Activated effector memory CD4-positive, alpha-beta T cell treated with Interleukin-2 at 50 U/mL for 16 hours (primary cell): ENCODE results near the gene SPRN.
"Not testable (repeated sequence)": the region's sequence is repeated elsewhere in the genome, so short reads cannot be mapped to it uniquely, and the experiment has no call there.

Experiments used
- DNase-seq: peaks from one replicate; pipeline ENCODE4 v3.0.0-alpha.2; 2020

SPRN gene

DNA sequence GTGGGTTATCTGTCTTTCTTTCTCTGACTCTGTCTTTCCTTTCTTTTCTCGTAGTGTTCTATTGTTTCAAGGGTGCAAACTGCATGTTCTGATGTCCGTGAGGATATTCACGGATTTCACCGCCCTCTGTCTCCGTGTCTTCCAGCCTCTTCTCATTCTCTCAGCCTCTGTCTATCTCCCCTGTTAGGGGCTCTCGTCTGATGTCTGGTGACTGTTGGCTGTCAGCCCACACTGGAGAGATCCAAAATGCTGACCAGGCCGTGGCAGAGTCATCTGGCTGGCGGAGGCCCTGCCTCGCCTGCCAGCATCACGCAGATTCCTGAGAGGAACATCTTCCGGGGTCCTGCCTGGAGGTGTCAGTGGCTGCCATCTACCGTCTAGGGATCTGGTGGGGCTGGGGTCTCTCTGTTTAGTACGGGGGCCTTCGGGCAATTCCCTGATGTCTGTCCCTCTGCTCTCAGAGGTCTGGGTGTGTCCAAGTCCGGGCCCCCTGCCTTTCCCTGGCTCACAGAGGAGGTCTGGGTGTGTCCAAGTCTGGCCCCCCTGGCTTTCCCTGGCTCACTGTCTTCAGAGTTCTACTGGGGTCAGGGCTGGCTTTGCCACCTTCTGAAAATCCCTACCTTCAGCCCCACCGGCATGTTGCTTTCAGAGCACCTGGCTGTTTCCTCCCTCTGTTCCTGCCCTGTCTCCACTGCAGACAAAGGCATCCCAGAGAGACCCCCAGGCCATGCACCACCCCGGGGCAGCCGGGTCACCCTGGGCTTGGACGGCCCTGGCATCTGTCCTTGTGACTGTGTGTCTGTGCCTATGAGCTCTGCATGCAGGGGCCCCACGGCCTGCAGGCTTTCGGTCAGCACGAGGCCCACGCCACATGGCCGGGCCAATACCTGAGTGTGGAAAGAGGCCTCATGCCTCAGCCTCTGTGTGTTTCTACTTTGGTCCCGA is 15.4 kb upstream of the SPRN start:
- DNase-seq = no peak

DNA sequence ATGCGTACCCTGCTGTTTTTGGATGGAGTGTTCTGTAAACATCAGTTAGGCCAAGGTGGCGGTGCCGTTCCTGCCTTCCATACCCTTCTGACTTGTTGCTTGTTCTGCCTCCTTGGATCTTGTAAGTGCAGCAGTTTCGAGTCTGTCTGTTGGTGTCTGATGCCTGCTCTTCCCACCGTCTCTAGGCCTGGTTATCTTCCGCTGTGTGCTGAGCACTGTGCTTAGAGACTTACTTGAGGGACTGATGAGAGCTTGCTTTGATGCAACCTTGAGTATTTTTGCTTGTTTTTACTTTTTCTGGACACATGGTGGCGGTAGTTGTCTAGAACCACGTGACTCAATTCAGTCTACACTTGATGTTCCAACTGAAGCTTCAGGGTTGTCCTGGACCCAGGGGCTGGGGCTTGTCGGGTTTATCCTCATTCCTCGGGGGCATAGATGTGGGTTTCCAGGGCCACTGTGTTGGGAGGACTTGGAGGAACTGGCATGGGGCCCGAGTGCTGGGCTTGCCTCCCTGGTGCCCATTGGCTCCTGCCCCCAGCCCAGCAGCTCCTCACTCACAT is 14.4 kb upstream of the SPRN start:
- DNase-seq = no peak

DNA sequence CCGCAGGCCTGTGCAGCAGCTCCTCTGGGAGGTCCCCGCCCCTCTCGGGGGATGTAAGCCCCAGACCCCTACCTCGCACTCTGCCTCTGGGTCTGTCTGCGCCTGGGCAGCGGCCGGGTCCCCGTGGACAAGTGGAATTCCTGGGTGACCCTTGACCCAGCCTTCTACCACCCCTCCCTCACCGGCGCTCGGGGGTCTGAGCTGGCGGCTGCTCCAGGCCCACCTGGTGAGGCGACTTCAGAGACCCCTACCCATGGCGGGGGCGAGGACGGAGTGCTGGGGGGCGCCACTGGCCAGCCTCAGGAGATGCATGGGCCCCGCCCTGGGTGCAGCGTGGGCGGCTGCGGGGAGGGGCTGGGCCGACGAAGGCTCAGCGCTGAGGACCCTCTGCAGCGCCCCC is 8.4 kb upstream of the SPRN start:
- DNase-seq = not testable (repeated sequence)

DNA sequence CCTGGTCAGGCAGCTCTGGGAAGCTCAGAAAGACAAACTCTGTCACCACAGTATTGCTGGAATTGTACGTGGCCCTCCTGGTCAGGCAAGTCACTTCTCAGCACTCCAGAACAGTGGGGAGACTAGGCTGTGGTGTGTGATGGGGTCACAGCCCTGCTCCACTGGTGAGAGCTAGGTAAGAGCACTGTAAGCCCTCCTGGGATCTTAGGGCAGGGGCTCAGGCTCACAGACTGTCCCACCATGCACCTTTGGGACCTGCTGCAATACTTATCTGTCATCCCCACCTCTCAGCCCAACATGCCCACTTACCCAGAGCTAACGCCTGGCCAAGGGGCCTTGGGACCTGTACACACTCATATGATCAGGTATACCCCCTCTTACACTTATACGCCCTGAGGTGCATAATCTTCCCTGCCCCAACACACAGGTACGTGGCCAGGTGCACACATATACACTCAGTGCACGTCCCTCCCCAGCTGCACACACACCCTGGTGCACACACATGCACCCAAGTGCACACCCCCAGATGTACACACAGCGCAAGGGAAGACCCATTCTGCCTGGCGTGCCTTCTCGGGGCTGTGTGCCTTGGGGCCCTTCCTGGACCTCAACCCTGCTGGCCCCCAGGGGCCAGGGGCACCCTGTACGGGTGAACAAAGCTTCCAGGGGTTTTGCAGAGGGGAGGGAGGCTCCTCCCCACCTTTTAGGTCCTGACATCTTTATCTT is 7.6 kb upstream of the SPRN start:
- not testable (repeated sequence) for DNase-seq

DNA sequence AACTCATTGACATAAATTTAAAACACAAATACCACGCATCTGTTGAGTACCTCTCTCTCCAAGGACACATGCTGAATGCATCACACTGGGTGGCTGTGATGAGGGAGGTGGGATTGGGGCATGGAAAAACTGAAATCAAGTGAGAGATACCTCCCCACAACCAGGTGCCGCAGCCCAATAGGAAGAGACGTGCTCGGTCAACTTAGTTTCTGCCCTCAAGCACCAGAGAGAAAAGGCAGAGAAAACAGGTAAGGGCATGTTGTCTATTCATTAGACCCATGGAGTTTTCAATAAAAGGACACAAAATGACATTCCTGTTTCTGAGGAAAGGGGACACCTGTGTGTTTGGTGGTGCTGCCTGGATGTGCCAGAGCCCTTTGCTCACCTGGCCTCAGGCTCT is 5.1 kb upstream of the SPRN start:
- not testable (repeated sequence) for DNase-seq

GRCh38 chr10:133424102-133424501 is 323 bp downstream of the SPRN start:
- not testable (repeated sequence) for DNase-seq

GRCh38 chr10:133422807-133423771 is 1.3 kb downstream of the SPRN start:
- DNase-seq = no peak

DNA sequence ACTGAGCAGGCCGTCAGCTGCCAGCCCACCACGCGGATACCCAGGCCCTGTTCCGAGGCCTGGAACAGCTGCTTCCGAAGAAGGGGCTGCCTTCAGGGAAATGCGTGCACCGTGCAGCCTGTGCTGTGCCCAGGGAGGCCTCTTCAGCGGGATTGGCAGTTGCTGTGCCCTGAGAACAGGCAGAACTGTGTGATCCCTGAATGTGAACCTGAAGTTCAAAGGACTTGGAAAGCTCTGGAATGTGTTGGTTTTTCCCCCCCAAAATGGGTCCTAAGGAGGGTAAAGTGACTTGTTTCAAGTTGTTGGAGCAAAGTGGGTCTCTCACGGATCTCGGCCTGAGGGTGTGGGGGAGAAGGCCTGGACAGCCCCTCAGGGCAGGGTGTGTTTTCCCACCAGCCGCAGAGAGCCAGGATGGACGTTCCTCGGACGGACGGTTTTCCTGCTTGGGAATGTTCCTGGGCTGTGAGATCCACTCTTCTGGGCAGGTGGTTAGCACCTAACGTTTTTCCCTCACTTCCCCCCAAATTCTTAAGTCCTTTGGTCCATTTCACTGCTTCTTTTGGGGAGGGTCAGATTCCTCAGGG is 2.1 kb downstream of the SPRN start:
- DNase-seq = no peak

GRCh38 chr10:133421336-133422222 is 2.8 kb downstream of the SPRN start:
- no peak for DNase-seq

- no peak for DNase-seq
These were observed 3.8 kb downstream of the SPRN start for GRCh38 chr10:133420579-133420978.

DNA sequence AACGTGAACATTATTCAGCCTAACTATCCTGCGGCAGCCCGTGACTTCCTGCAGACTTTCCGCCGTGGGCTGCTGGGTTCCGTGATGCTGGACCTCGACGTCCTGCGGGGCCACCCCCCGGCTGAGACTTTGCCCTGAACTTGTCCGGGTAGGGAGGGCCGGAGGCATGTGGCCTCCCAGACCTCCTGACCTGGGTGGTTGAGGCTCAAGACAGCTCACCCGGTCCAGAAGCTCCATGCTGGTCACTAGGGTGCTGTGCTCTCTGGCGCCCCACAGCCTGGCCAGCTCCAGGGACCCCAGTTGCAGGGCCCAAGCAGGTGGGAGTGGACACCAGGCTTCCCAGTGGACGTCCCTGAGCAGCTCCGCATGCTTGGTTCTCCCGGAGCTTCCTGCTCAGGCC is 4.4 kb downstream of the SPRN start:
- DNase-seq = no peak

DNA sequence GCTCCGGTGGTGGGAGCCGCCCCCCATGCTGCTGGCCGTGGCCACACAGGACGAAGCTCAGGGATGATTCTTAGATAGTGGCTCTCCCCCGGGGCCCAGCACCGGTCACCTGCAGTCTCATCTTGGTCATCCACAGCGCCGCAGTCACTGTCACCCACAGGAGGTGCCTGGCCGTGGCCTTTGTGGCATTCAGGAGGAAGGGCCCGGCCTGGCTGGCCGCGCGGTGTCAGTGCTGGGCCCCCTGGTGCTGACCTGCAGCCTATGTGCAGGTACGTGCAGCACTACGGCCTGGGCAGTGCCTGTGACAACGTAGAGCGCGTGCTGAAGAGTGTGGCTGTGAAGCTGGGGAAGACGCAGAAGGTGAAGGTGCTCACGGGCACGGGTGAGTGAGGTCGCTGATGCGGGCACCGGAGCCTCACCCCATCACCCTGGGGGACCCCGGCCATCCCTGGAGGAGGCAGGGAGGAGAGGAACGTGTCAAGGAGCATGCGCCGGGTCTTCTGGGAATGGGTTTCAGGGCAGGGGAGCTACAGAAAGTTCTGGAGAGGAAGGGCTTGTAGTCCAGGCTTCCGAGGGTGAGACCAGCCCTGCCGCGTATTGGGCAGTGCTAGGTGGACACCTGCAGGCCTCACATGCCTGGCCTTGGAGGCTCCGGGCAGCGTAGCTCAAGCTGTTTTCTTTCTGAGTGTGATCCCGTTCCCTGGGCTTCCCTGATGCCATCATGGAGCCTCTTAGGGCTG is 5.0 kb downstream of the SPRN start:
- no peak for DNase-seq

DNA sequence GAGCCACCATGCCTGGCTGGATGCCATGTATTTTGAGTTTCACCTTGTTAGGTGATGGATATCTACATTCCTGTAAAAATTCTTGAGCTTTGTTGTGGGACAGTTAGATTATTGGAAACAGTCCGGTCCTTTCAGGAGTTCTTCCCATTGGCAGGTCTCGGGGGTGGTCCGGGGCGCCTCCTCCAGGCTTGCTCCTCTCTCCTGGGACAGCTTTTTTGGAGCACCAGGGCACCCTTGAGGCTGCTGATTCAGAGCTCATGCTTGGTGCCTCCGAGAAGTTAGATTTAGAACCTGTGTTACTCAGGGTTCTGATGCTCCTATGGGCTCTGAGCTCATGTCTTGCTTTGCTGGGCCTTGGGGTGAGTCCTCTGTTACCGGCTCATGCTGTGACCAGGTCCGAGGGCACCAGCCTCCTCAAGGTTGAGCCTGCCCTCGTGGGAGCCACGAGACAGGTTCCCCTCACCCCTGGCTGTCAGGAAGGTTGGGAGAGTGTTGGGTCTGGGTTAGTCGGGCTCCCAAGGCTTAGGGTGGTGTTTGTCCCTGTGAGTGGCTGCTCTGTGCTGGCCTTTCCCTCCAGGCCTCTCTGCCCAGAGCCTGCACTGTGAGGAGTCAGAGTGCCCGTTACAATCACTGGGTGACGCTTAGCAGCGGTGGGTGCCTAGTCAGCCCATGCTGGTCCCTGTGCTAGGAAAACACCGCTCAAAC is 6.0 kb downstream of the SPRN start:
- DNase-seq = no peak

DNA sequence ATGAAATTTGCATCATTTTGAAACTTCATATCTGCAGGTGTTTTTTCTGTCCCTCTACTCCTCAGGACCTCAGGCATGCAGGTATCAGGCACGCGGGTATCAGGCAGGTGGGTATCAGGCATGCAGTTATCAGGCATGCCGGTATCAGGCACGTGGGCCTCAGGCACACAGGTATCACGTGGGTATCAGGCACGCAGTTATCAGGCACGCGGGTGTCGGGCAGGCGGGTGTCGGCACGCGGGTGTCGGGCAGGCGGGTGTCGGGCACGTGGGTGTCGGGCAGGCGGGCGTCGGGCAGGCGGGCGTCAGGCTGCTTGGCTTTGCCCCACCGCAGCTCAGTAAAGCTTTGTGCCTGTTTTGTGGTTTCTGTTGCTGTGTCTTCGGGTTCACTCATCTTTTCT is 8.7 kb downstream of the SPRN start:
- DNase-seq = no peak

- DNase-seq = not testable (repeated sequence)
These were observed 10.0 kb downstream of the SPRN start for GRCh38 chr10:133414401-133414800.

GRCh38 chr10:133412381-133412711 is 12.1 kb downstream of the SPRN start:
- DNase-seq = no peak

- DNase-seq = no peak
These were observed 12.7 kb downstream of the SPRN start for GRCh38 chr10:133411523-133412380.

DNA sequence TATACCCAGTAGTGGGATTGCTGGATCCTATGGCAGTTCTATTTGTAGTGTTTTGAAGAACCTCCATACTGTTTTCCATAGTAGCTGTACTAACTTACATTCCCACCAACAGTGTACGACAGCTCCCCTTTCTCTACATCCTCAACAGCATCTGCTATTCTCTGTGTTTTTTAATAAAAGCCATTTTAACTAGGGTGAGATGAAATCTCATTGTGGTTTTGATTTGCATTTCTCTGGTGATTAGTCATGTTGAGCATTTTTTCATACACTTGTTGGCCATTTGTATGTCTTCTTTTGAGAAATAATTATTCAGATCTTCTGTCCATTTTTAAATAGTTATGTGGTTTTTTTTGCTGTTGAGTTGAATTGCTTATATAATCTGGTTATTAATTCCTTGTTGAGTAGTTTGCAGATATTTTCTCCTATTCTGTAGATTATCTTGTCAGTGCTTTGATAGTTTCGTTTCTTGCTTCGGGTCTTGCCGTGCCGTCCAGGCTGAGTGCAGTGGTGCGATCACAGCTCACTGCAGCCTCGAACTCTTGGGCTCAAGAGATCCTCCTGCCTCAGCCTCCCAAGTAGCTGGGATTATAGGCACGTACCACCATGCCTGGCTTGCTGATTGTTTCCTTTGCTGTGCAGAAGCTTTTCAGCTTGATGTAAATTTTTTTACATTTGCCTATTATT is 18.4 kb downstream of the SPRN start:
- DNase-seq = no peak
